Nephron (organoid): Measurements from ENCODE around the gene PEX13.
"Not testable (repeated sequence)": the region's sequence is repeated elsewhere in the genome, so short reads cannot be mapped to it uniquely, and the experiment has no call there.

Experiments used
- H3K27ac Mint-ChIP-seq, 3 experiments: 2 replicates each; pipeline ENCODE4 v1.8.0; 2020; ENCODE audit warnings: mixed read lengths in 3 of 3, mild to moderate bottlenecking in 2 of 3, moderate library complexity in 1 of 3
- H3K27me3 Mint-ChIP-seq: 2 replicates; pipeline ENCODE4 v1.8.0; 2021; ENCODE audit warnings: low read depth, mild to moderate bottlenecking, moderate library complexity, mixed read lengths
- H3K36me3 Mint-ChIP-seq: 2 replicates; pipeline ENCODE4 v1.8.0; 2020; ENCODE audit warnings: low read depth, mixed read lengths
- H3K4me1 Mint-ChIP-seq: 2 replicates; pipeline ENCODE4 v1.8.0; 2020; ENCODE audit warnings: mixed read lengths
- H3K4me3 Mint-ChIP-seq, 3 experiments: 2 replicates each; pipeline ENCODE4 v1.8.0; 2020; ENCODE audit warnings: mild to moderate bottlenecking in 3 of 3, mixed read lengths in 3 of 3, moderate library complexity in 2 of 3
- H3K9me3 Mint-ChIP-seq: 2 replicates; pipeline ENCODE4 v1.8.0; 2020; ENCODE audit warnings: mixed read lengths
- CTCF ChIP-seq, 3 experiments: fragments of 200-600 bp; sonication (generic); IDR thresholded peaks; one replicate each; pipeline ENCODE4 v1.5.0; 2021; ENCODE audit warnings: antibody characterized with exemption in 3 of 3; ENCODE audit not compliant: unreplicated experiment in 3 of 3

Gene PEX13

DNA sequence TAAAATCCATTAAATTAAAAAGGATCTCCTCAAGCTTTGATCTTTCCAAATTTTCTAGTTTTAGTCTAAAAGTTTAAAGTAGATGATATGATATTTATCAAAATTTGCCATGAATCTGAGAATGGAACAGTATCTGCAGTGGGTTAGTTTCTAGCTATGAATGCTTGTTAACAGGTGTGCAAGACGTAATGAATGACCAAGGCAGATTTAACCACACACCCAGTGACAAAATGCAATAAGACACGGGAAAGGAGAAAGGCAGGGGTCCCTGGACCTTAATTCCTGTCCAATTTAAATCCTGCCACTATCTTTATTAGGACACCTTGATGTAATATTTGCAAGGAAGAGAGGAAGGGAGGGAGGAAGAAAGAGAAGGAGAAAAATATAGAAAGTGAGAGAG, 30.5 kb upstream of the PEX13 start:
- Mint-ChIP-seq H3K9me3 (peaks cover 11% of the 10 kb centered on the region), H3K4me1 (no peaks in the 10 kb centered on the region), H3K27ac (no peak overlapping the region), H3K27me3 (no peaks in the 10 kb centered on the region), H3K4me3 (no peak overlapping the region), H3K36me3 (peaks cover 22% of the 10 kb centered on the region)
- TF ChIP-seq CTCF (IDR thresholded peaks at IDR 0.05; ENCODE audit: unreplicated experiment in 3 of 3) = no peak

- H3K9me3 Mint-ChIP-seq = peaks cover 17% of the 10 kb centered on the region
- H3K27me3 Mint-ChIP-seq, H3K4me1 Mint-ChIP-seq, H3K4me3 Mint-ChIP-seq, H3K27ac Mint-ChIP-seq: not testable (repeated sequence)
- H3K36me3 Mint-ChIP-seq = peaks cover 26% of the 10 kb centered on the region
Measured at GRCh38 chr2:60987656-60988055, 29.9 kb upstream of the PEX13 start.

DNA sequence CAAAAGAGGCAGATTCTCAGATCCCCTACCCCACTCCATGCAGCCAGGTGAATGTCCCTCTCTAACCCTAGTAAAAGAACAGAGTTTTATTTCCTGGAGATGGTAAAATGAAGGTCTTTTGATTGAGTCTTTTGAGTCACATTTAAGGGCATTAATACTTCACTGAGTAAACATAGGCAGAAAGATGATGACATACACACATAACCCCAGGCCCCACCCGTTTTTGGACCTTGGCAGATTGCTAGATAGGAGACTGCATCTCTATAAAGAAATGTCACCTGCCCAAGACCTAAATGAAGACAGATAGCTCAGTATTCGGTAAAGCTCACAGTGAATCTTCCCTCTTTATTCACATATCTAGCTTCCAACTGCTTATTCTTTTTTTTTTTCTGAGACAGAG, 28.3 kb upstream of the PEX13 start:
- Mint-ChIP-seq H3K27me3 (no peaks in the 10 kb centered on the region), H3K4me3 (no peak overlapping the region), H3K4me1 (no peaks in the 10 kb centered on the region), H3K27ac (no peak overlapping the region), H3K36me3 (peaks cover 27% of the 10 kb centered on the region), H3K9me3 (peaks cover 19% of the 10 kb centered on the region)
- TF ChIP-seq CTCF (IDR thresholded peaks at IDR 0.05; ENCODE audit: unreplicated experiment in 3 of 3) = no peak

- TF ChIP-seq CTCF (IDR thresholded peaks at IDR 0.05; ENCODE audit: unreplicated experiment in 3 of 3) = no peak
- H3K27me3 Mint-ChIP-seq = no peaks in the 10 kb centered on the region
Measured at GRCh38 chr2:60991644-60992043, 25.9 kb upstream of the PEX13 start.

GRCh38 chr2:60992985-60993392, 24.5 kb upstream of the PEX13 start:
- no peaks in the 10 kb centered on the region for H3K27me3 Mint-ChIP-seq
- H3K4me1 Mint-ChIP-seq = no peaks in the 10 kb centered on the region
- H3K27ac Mint-ChIP-seq = no peak overlapping the region
- no peak overlapping the region for H3K4me3 Mint-ChIP-seq
- H3K9me3 Mint-ChIP-seq = peaks cover 19% of the 10 kb centered on the region
- peaks cover 22% of the 10 kb centered on the region for H3K36me3 Mint-ChIP-seq
- no peak for TF ChIP-seq CTCF (IDR thresholded peaks at IDR 0.05; ENCODE audit: unreplicated experiment in 3 of 3)

More at GRCh38 chr2:60991644-60992043, 25.9 kb upstream of the PEX13 start:
- Mint-ChIP-seq H3K4me1 (no peaks in the 10 kb centered on the region), H3K4me3 (no peak overlapping the region), H3K36me3 (peaks cover 27% of the 10 kb centered on the region), H3K9me3 (peaks cover 19% of the 10 kb centered on the region), H3K27ac (no peak overlapping the region)

DNA sequence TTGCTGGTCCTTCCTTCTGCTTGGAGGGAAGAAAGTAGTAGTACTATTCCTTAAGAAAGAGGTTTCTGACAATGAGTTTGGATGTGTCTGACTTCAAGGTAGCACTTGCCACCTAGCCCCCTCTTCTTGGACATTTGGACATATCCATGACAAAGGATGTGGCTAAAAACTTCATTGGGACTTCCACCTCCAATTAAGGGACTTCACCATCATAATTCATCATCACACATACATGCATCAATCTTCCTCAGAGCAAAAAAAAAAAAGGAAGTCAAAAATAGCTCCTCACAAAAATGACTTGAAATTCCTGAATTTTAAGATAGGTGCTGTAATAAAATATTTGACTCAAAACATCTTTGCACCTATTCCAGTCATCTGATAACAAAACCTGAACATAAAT, 23.4 kb upstream of the PEX13 start:
- Mint-ChIP-seq H3K27me3 (no peaks in the 10 kb centered on the region), H3K4me1 (no peaks in the 10 kb centered on the region), H3K9me3 (peaks cover 19% of the 10 kb centered on the region), H3K36me3 (peaks cover 22% of the 10 kb centered on the region), H3K4me3 (no peak overlapping the region), H3K27ac (no peak overlapping the region)
- TF ChIP-seq CTCF (IDR thresholded peaks at IDR 0.05; ENCODE audit: unreplicated experiment in 3 of 3) = no peak
